AG04450 (cell line): ENCODE measurements around the gene UQCC2. TPM values are rescaled to one million over a fixed set of nuclear protein-coding genes. Genes with fewer than 3 reads are reported as not detected.

Source experiments
- CTCF ChIA-PET: fragments of 300-600, 350-600 bp; formaldehyde crosslinking; extraction: SDS; loops from one replicate; lab custom pipeline; 2022; ENCODE audit warnings: antibody characterized with exemption, inconsistent platforms; lab: Charles Lee
- POLR2A ChIA-PET: fragments of 350-600 bp; formaldehyde crosslinking; extraction: SDS; loops from one replicate; lab custom pipeline; 2021; ENCODE audit warnings: antibody characterized with exemption, inconsistent platforms; lab: Yijun Ruan, JAX
- DNase-seq: peaks from one replicate; pipeline ENCODE4 v3.0.0-alpha.2; 2011; ENCODE audit warnings: low read depth, low spot score
- H3K27ac ChIP-seq: one replicate; pipeline ENCODE4 v1.5.1; 2012; ENCODE audit warnings: low read depth, low read length, control low read depth
- H3K27me3 ChIP-seq: one replicate; pipeline ENCODE4 v1.6.0; 2012; ENCODE audit warnings: low read length; ENCODE audit not compliant: control insufficient read depth, insufficient read depth
- H3K4me3 ChIP-seq: 2 replicates; pipeline ENCODE4 v1.5.1; 2011; ENCODE audit warnings: mild to moderate bottlenecking, low read depth, low read length, control low read depth
- H3K9me3 ChIP-seq: 2 replicates; pipeline ENCODE4 v1.5.1; 2012; ENCODE audit warnings: low read length; ENCODE audit not compliant: control insufficient read depth, insufficient read depth
- polyA plus RNA-seq: library from polyadenylated mRNA; depleted of rRNA; stranded (reverse); fragments of >200 nt; gene quantifications from 2 replicates; pipeline ENCODE4 v1.2.3, GENCODE V29; 2011
- TF ChIP-seq, protein P1 (sequence below): IDR thresholded peaks from 2 replicates; pipeline ENCODE4 v1.5.1; 2011; ENCODE audit warnings: low read depth, low read length, control low read depth, inconsistent platforms

Gene UQCC2
- polyA plus RNA-seq, 1 experiment: 67.9 TPM

DNA sequence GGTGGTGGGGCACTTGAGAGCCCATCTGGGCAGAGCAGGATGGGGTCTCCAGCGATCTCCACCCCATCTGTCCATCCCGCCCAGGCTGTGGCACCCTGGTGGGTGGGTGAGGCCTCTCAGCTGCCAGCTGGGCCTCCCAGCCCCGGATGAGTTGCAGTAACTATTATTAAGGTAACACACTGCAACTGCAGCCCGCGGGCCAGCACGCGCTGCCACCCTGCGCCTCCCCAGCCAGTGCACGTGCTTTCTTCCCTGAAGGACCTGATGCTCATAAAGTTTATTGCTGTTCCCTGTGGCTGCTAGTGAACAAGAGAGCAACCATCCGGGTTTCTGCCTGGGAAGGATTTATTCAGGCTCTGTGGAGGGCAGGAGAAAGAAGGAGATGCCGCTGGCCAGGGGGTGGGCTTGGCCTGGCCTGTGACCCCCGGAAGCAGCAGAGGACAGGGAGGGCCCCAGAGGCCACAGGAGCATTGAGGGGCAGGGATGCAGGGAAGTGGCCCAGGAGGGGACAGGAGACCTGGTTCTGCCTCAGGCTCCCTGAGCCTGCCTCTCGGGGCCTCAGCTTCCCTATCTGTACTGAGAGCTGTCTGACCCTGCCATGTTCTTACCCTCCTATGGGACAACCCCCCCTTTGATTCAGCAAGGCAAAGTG is 33.5 kb upstream of the UQCC2 start:
- H3K27ac ChIP-seq: peak overlapping the region; percentile 21
- no peak for DNase-seq
- POLR2A ChIA-PET: interaction anchor here (1.3 to 1.8 kb wide), 2 partner anchors 25 to 26 kb away, joined by 3 to 9 read pairs; no protein-coding TSS in a partner anchor

DNA sequence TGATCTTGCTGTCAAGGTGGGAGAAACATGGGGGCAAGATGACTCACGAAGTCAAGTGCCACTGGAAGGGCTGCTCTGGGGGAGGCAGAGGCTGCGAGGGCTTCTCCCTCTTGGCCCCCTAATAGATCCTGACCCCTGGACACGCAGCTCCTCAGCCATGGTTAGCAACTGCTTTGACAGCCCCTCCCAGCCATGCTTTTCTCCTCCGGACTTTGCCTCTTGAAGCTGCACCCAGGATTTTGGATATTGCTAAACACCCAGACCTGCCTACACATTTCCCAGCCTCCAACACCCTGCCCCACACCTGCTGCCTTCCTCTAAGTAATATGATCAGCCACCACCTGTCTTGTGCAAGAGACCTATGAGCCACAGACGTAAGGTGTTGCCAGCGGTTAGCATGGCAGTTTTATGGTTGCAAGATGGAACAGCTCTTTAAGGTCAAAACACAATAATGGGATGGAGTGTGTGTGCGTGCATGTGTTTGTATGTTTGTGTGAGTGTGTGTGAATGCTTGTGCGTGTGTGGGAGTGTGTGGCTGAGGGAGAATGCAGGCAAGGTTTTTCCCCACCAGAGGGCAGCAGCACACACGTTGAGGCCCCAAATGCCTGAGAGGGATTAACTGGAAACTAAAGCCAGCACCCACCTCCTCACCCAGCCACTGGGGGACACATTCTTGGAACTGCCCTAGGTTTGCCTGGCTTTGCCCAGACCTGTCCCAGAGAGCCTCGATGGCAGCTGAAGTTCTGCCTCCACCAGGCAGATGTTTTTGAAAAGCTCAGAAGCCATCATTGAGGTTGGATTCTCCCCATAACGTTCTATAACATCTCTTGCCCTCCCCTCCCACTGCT is 32.7 kb upstream of the UQCC2 start:
- no peak overlapping the region for H3K4me3 ChIP-seq
- CTCF ChIA-PET: interaction anchor here (0.5 to 5.2 kb wide), 41 partner anchors 8 to 1187 kb away, joined by 3 to 62 read pairs (median 4); partner anchors contain the start of genes BAK1 and UQCC2
- POLR2A ChIA-PET: no interaction called here
- TF ChIP-seq, protein P1, sequence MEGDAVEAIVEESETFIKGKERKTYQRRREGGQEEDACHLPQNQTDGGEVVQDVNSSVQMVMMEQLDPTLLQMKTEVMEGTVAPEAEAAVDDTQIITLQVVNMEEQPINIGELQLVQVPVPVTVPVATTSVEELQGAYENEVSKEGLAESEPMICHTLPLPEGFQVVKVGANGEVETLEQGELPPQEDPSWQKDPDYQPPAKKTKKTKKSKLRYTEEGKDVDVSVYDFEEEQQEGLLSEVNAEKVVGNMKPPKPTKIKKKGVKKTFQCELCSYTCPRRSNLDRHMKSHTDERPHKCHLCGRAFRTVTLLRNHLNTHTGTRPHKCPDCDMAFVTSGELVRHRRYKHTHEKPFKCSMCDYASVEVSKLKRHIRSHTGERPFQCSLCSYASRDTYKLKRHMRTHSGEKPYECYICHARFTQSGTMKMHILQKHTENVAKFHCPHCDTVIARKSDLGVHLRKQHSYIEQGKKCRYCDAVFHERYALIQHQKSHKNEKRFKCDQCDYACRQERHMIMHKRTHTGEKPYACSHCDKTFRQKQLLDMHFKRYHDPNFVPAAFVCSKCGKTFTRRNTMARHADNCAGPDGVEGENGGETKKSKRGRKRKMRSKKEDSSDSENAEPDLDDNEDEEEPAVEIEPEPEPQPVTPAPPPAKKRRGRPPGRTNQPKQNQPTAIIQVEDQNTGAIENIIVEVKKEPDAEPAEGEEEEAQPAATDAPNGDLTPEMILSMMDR: peak; percentile 96
- H3K9me3 ChIP-seq: no peaks in the 10 kb centered on the region
- no peak overlapping the region for H3K27ac ChIP-seq
- DNase-seq: no peak
- peaks cover 22% of the 10 kb centered on the region for H3K27me3 ChIP-seq

More for the DNA sequence above, 33.5 kb upstream of the UQCC2 start:
- TF ChIP-seq, protein P1: no peak
- H3K4me3 ChIP-seq: no peak overlapping the region
- CTCF ChIA-PET: interaction anchor here (0.6 to 5.2 kb wide), 27 partner anchors 7 to 1186 kb away, joined by 3 to 62 read pairs (median 5); partner anchors contain the start of gene UQCC2
- peaks cover 22% of the 10 kb centered on the region for H3K27me3 ChIP-seq
- H3K9me3 ChIP-seq: no peaks in the 10 kb centered on the region

DNA sequence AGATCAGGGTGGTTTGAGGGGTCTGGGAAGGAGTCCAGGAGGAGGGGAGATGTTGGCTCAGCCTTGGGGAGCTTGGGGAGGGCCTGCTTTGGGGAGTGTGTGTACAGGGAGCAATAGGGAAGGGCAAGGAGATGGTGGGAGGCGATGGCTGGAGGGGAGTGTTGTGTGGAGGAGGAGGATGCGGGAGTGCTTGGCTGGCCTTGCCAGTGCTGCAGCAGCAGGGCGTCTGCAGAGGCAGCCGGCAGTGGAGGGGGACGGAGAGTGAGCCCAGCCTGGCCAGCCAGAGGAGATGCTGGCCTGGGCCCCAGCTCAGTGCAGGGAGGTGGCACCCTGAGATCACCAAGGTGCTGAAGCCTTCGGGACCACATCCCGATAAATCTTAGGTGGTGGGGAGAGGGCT is 31.3 kb upstream of the UQCC2 start:
- no peaks in the 10 kb centered on the region for H3K9me3 ChIP-seq
- ChIA-PET CTCF (interaction anchor here (0.7 to 5.2 kb wide), 17 partner anchors 8 to 421 kb away, joined by 3 to 62 read pairs (median 7); partner anchors contain the start of gene UQCC2), POLR2A (no interaction called here)
- H3K27ac ChIP-seq: no peak overlapping the region
- no peak overlapping the region for H3K4me3 ChIP-seq
- peaks cover 19% of the 10 kb centered on the region for H3K27me3 ChIP-seq
- DNase-seq: no peak
- TF ChIP-seq, protein P1: no peak

DNA sequence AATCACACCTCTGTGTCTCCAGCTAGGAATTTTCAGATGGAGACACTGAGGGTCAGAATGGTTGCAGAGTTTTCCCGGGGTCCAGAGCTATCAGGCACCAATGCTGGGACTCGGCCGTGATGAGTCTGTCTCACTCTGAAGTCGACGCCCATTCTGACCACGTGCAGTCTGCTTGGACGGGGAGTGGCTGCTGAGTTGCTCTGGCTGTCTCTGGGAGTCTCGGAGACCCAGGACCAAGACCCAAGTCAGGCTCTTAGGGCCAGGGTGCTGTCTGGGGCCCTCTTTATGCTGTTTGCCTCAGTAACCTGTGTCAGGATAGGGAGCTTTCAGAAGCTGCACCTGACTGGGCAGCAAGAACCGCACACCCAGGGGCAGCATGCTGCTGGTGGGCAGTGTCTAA is 30.6 kb upstream of the UQCC2 start:
- Histone ChIP-seq H3K27ac (no peak overlapping the region), H3K9me3 (no peaks in the 10 kb centered on the region), H3K4me3 (no peak overlapping the region), H3K27me3 (peaks cover 19% of the 10 kb centered on the region)
- CTCF ChIA-PET: interaction anchor here (0.7 to 4.5 kb wide), 5 partner anchors 26 to 413 kb away, joined by 4 to 42 read pairs (median 31); partner anchors contain the start of gene UQCC2
- POLR2A ChIA-PET: no interaction called here
- TF ChIP-seq, protein P1: no peak
- DNase-seq: no peak
